A549 (cell line): ENCODE results near the gene NFAM1. TPM values are rescaled to one million over a fixed set of nuclear protein-coding genes. Genes with fewer than 3 reads are reported as not detected.

Source experiments
- ATAC-seq, 2 experiments: fragments of 200-7000 bp in 1 of 2; fragments of >200 bp in 1 of 2; cut with Nextera tagmentation in 1 of 2; cut with Tn5 transposase in 1 of 2; 3 replicates each; pipeline versions ENCODE4 v1.8.0 to v1.9.1; 2018 to 2020; ENCODE audit warnings: mild to moderate bottlenecking in 1 of 2, moderate library complexity in 1 of 2
- CTCF ChIA-PET: fragments of 300-600 bp; sonication (Branson Sonifier 250); formaldehyde crosslinking; extraction: SDS; loops from one replicate; lab custom pipeline; 2021; ENCODE audit warnings: antibody characterized with exemption, inconsistent platforms; lab: Yijun Ruan, JAX
- POLR2A ChIA-PET: fragments of 350-600 bp; formaldehyde crosslinking; extraction: SDS; loops from one replicate; lab custom pipeline; 2021; ENCODE audit warnings: antibody characterized with exemption, inconsistent platforms; lab: Yijun Ruan, JAX
- DNase-seq, 2 experiments: peaks; one replicate each; pipeline versions ENCODE4 v3.0.0 to v3.0.0-alpha.2; 2011 to 2016; ENCODE audit warnings: low read depth in 1 of 2, low spot score in 1 of 2
- FAIRE-seq: peaks from 2 replicates; lab custom pipeline; 2011; peaks lifted over from hg19 to GRCh38; lab: Jason Lieb, UNC
- H3K27ac ChIP-seq, 2 experiments: fragments of >200 bp; sonication (Bioruptor Twin); formaldehyde crosslinking; 3 replicates each; pipeline ENCODE4 v1.5.1; 2016 to 2017
- H3K4me1 ChIP-seq: fragments of >200 bp; sonication (Bioruptor Twin); formaldehyde crosslinking; 3 replicates; pipeline ENCODE4 v1.6.1; 2016
- H3K4me2 ChIP-seq: fragments of >200 bp; sonication (Bioruptor Twin); formaldehyde crosslinking; 3 replicates; pipeline ENCODE4 v1.6.1; 2016
- H3K4me3 ChIP-seq: fragments of >200 bp; sonication (Bioruptor Twin); formaldehyde crosslinking; 3 replicates; pipeline ENCODE4 v1.5.1; 2016
- H3K9me3 ChIP-seq: fragments of >200 bp; sonication (Bioruptor Twin); formaldehyde crosslinking; 3 replicates; pipeline ENCODE4 v1.6.1; 2016
- CHD2 ChIP-seq: fragments of 150-350 bp; IDR thresholded peaks from 2 replicates; pipeline ENCODE4 v1.6.1; 2014; ENCODE audit warnings: low read length; ENCODE audit not compliant: partially characterized antibody
- CHD4 ChIP-seq: fragments of 200-600 bp; sonication (generic); IDR thresholded peaks from 2 replicates; pipeline ENCODE4 v1.6.1; 2016; ENCODE audit warnings: antibody characterized with exemption, mild to moderate bottlenecking, borderline replicate concordance
- EHMT2 ChIP-seq: fragments of 200-600 bp; sonication (generic); IDR thresholded peaks from 2 replicates; pipeline ENCODE4 v1.6.1; 2016; ENCODE audit warnings: antibody characterized with exemption, low read depth, mild to moderate bottlenecking, moderate library complexity
- ESRRA ChIP-seq: fragments of 150-350 bp; IDR thresholded peaks from 2 replicates; pipeline ENCODE4 v1.6.1; 2014; ENCODE audit warnings: mild to moderate bottlenecking, low read length, borderline replicate concordance
- HOXB13 ChIP-seq: fragments of 250-450 bp; sonication (Bioruptor Pico); IDR thresholded peaks from 2 replicates; pipeline ENCODE4 v1.5.0; 2020; ENCODE audit warnings: low read depth, mild to moderate bottlenecking, moderate library complexity
- JUNB ChIP-seq: fragments of >200 bp; sonication (Bioruptor Twin); formaldehyde crosslinking; IDR thresholded peaks from 2 replicates; pipeline ENCODE4 v1.6.1; 2016
- KDM1A ChIP-seq: fragments of 200-600 bp; sonication (generic); IDR thresholded peaks from 2 replicates; pipeline ENCODE4 v1.6.1; 2016; ENCODE audit warnings: low read depth, mild to moderate bottlenecking
- MAZ ChIP-seq: fragments of 150-350 bp; IDR thresholded peaks from 2 replicates; pipeline ENCODE4 v1.6.1; 2014; ENCODE audit warnings: antibody characterized with exemption, low read depth, low read length, borderline replicate concordance
- NFE2L2 ChIP-seq: fragments of 150-350 bp; conservative IDR thresholded peaks from 2 replicates; pipeline ENCODE4 v1.6.1; 2014; ENCODE audit warnings: low read length
- PHF8 ChIP-seq: fragments of 200-600 bp; sonication (generic); IDR thresholded peaks from 2 replicates; pipeline ENCODE4 v1.6.1; 2016; ENCODE audit warnings: low read depth, mild to moderate bottlenecking, antibody characterized with exemption, moderate library complexity, borderline replicate concordance
- POLR2A ChIP-seq: IDR thresholded peaks from 2 replicates; pipeline ENCODE4 v1.6.1; 2012; ENCODE audit warnings: mild to moderate bottlenecking, low read length
- POLR2AphosphoS2 ChIP-seq: conservative IDR thresholded peaks from 2 replicates; pipeline ENCODE4 v1.6.1; 2012; ENCODE audit warnings: low read length, improper control_type of control experiment, inconsistent platforms
- RAD21 ChIP-seq, 2 experiments: fragments of >200 bp in 1 of 2; sonication (Bioruptor Twin) in 1 of 2; formaldehyde crosslinking in 1 of 2; IDR thresholded peaks in 1 of 2; conservative IDR thresholded peaks in 1 of 2; 2 replicates in 1 of 2; 3 replicates in 1 of 2; pipeline ENCODE4 v1.6.1; 2012 to 2018; ENCODE audit warnings: inconsistent platforms in 1 of 2
- REST ChIP-seq: fragments of 200-600 bp; sonication (generic); IDR thresholded peaks from 2 replicates; pipeline ENCODE4 v1.6.1; 2016; ENCODE audit warnings: antibody characterized with exemption, mild to moderate bottlenecking, moderate library complexity
- RNF2 ChIP-seq: fragments of 200-600 bp; sonication (generic); IDR thresholded peaks from 2 replicates; pipeline ENCODE4 v1.6.1; 2016; ENCODE audit warnings: low read depth, mild to moderate bottlenecking, antibody characterized with exemption, moderate library complexity, borderline replicate concordance
- SMC3 ChIP-seq: fragments of >200 bp; sonication (Bioruptor Twin); formaldehyde crosslinking; IDR thresholded peaks from 3 replicates; pipeline ENCODE4 v1.6.1; 2018; ENCODE audit warnings: inconsistent platforms
- SREBF2 ChIP-seq: fragments of 450-650 bp; IDR thresholded peaks from 2 replicates; pipeline ENCODE4 v1.6.1; 2014; ENCODE audit warnings: mild to moderate bottlenecking, moderate library complexity
- WGBS: methylation state at CpG from one replicate; pipeline ENCODE4 v1.1.6; 2017; ENCODE audit errors: missing lambda C conversion rate; 5-methylcytosine and 5-hydroxymethylcytosine counted together
- polyA minus RNA-seq: library from RNA; depleted of rRNA, polyadenylated mRNA; stranded (reverse); fragments of >200 nt; gene quantifications from 2 replicates; pipeline ENCODE4 v1.2.3, GENCODE V29; 2011; rRNA and poly(A)+ RNA removed
- polyA plus RNA-seq, 4 experiments: library from polyadenylated mRNA; depleted of rRNA in 3 of 4; stranded (reverse); fragments of >200 nt; fragmentation: RNase III in 1 of 4; extraction: RNeasy Plus Mini Kit Qiagen cat#74134 plus additional on column Dnase treatment in 1 of 4; gene quantifications; 2 replicates in 3 of 4; 3 replicates in 1 of 4; pipeline ENCODE4 v1.2.3, GENCODE V29; 2011 to 2017
- TF ChIP-seq, protein P1 (sequence below): IDR thresholded peaks from 2 replicates; pipeline ENCODE4 v1.6.1; 2012; ENCODE audit warnings: low read depth, borderline replicate concordance
- TF ChIP-seq, protein P2 (sequence below): IDR thresholded peaks from 2 replicates; pipeline ENCODE4 v1.6.1; 2012

Gene NFAM1, protein sequence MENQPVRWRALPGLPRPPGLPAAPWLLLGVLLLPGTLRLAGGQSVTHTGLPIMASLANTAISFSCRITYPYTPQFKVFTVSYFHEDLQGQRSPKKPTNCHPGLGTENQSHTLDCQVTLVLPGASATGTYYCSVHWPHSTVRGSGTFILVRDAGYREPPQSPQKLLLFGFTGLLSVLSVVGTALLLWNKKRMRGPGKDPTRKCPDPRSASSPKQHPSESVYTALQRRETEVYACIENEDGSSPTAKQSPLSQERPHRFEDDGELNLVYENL
- polyA plus RNA-seq (2011; rRNA removed) (not detected in 2 replicates), polyA plus RNA-seq (2017; fragmentation: RNase III; extraction: RNeasy Plus Mini Kit Qiagen cat#74134 plus additional on column Dnase treatment) (0.03 TPM in 1 of 3 replicates, not detected in the others), polyA minus RNA-seq (not detected in 2 replicates)
- polyA plus RNA-seq (2012; cell fraction: cytosol; rRNA removed): not detected in 2 replicates
- polyA plus RNA-seq (2012; cell fraction: nucleus; rRNA removed): not detected in 2 replicates

DNA sequence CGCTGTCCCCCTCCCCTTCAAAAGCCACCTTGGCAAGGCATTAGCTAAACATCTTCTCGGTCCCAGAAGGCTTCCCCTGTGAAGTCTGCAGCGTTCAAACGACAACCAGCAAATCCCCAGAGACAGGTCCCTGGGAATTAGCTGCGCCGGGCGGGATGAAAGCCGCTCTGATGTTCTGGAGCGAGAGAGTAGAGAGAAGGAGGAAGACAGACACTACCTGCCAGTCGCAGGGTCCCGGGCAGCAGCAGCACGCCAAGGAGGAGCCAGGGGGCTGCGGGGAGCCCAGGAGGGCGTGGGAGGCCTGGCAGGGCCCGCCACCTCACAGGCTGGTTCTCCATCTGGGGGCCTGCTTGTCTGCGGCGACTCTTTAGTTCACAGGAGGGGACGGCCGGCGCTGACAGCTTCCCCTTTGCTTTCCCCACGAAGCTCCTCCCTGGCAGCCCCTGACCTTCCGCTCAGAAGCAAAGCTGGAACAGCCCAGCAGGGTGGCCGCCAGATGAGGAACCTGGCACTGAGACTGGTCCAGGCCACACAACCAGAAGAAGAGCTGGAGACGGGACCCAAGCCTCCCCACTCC, at the start of gene NFAM1:
NFAM1 (minus strand) TSS at position 384 of the 577 bp plus-strand sequence; CDS start at position 338, 46 bp downstream.
- no peak for DNase-seq
- no peak for FAIRE-seq
- CTCF ChIA-PET: interaction anchor here (1.4 to 1.5 kb wide), 3 partner anchors 8 to 270 kb away, joined by 3 read pairs; no protein-coding TSS in a partner anchor
- ATAC-seq: no peak
- TF ChIP-seq NFE2L2 (no peak), POLR2AphosphoS2 (no peak), HOXB13 (CRISPR knock-in tag) (no peak), KDM1A (no peak), ESRRA (no peak), EHMT2 (no peak), JUNB (no peak), CHD4 (no peak), SREBF2 (no peak), MAZ (no peak), POLR2A (no peak), CHD2 (no peak)
- TF ChIP-seq, protein P1, sequence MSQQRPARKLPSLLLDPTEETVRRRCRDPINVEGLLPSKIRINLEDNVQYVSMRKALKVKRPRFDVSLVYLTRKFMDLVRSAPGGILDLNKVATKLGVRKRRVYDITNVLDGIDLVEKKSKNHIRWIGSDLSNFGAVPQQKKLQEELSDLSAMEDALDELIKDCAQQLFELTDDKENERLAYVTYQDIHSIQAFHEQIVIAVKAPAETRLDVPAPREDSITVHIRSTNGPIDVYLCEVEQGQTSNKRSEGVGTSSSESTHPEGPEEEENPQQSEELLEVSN: no peak
- 85% methylated on average over 13 of the region's 24 CpGs for WGBS
- H3K4me1 ChIP-seq: no peaks in the 10 kb centered on the region
- H3K9me3 ChIP-seq: no peaks in the 10 kb centered on the region
- no peak within 1 kb of the TSS for H3K4me2 ChIP-seq
- POLR2A ChIA-PET: no interaction called here
- no peak within 1 kb of the TSS for H3K27ac ChIP-seq
- no peak within 1 kb of the TSS for H3K4me3 ChIP-seq

DNA sequence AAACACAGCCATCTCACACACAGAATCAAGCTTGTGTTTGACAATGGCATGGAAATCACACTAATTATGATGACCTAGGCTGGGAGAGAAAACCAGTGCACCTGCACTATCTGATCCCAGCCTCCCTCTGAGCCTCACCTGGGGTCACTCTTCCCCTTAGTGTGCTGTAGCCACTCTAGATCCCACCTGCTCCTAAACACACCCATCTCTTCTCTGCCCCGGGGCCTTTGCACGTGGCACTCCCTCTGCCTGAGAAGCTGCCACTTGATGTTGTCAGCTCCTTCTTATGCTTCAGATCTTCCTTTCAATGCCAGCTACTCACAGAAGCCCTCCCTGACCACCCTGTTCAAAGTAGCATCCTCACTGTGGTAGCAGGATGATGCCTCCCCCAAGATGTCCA, 42.9 kb upstream of the NFAM1 start:
- no peak overlapping the region for H3K27ac ChIP-seq
- H3K9me3 ChIP-seq: no peaks in the 10 kb centered on the region
- no peak overlapping the region for H3K4me2 ChIP-seq
- POLR2A ChIA-PET: no interaction called here
- H3K4me3 ChIP-seq: no peak overlapping the region
- DNase-seq: no peak
- FAIRE-seq: no peak
- CTCF ChIA-PET: interaction anchor here (1.1 to 3.1 kb wide), 3 partner anchors 12 to 30 kb away, joined by 4 to 17 read pairs (median 16); no protein-coding TSS in a partner anchor
- no peak for ATAC-seq
- TF ChIP-seq SMC3: no peak
- no peak for TF ChIP-seq RNF2
- TF ChIP-seq REST: no peak
- no peak for TF ChIP-seq PHF8
- TF ChIP-seq, protein P2, sequence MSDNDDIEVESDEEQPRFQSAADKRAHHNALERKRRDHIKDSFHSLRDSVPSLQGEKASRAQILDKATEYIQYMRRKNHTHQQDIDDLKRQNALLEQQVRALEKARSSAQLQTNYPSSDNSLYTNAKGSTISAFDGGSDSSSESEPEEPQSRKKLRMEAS: no peak
- no peak for TF ChIP-seq RAD21 (conservative IDR thresholded peaks at IDR 0.05 in 1 of 2, IDR thresholded peaks at IDR 0.05 in 1 of 2)
- WGBS: 38% methylated on average over 2 of the region's 2 CpGs
- H3K4me1 ChIP-seq: 0 out of 3 replicates have a peak, but pooled peaks cover 5% of the 10 kb centered on the region
